ENCODE measurements around the gene ANKRD11.

- TF ChIP-seq, protein P1, sequence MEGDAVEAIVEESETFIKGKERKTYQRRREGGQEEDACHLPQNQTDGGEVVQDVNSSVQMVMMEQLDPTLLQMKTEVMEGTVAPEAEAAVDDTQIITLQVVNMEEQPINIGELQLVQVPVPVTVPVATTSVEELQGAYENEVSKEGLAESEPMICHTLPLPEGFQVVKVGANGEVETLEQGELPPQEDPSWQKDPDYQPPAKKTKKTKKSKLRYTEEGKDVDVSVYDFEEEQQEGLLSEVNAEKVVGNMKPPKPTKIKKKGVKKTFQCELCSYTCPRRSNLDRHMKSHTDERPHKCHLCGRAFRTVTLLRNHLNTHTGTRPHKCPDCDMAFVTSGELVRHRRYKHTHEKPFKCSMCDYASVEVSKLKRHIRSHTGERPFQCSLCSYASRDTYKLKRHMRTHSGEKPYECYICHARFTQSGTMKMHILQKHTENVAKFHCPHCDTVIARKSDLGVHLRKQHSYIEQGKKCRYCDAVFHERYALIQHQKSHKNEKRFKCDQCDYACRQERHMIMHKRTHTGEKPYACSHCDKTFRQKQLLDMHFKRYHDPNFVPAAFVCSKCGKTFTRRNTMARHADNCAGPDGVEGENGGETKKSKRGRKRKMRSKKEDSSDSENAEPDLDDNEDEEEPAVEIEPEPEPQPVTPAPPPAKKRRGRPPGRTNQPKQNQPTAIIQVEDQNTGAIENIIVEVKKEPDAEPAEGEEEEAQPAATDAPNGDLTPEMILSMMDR (IDR thresholded peaks at IDR 0.05), result no peak
- TF ChIP-seq POLR2AphosphoS5 (IDR thresholded peaks at IDR 0.05; ENCODE audit: low read depth, low read length) (no peak), REST (IDR thresholded peaks at IDR 0.05; ENCODE audit: insufficient read depth in 1 of 2, low read depth in 2 of 2, low read length in 1 of 2) (no peak)
These were observed 96.5 kb downstream of the ANKRD11 start for GRCh38 chr16:89393738-89394406.

Data from Panc1 (cell line).